Adrenal gland (tissue), 12 donors: ENCODE measurements around the gene ANXA6. TPM values are rescaled to one million over a fixed set of nuclear protein-coding genes. Genes with fewer than 3 reads are reported as not detected.

Source experiments
- DNase-seq, 7 donors: peaks; one replicate each; pipeline ENCODE4 v3.0.0-alpha.2; 2019 to 2020
- H3K27ac ChIP-seq, 5 donors: fragments of 200-600 bp; sonication (generic) in 4 of 5; 1 replicate in 3 of 5; 2 replicates in 2 of 5; pipeline versions ENCODE4 v1.5.1 to v1.8.0; 2016 to 2020; ENCODE audit warnings: mild to moderate bottlenecking in 1 of 5
- H3K27me3 ChIP-seq: fragments of 200-600 bp; 2 replicates; pipeline ENCODE4 v1.8.0; 2021
- H3K36me3 ChIP-seq, 2 donors: fragments of 200-600 bp; replicated peaks in 1 of 2; 1 replicate in 1 of 2; 2 replicates in 1 of 2; pipeline versions ENCODE4 v1.5.1 to v1.8.0; 2018 to 2022
- H3K4me1 ChIP-seq, 2 donors: fragments of 200-600 bp; replicated peaks in 1 of 2; 1 replicate in 1 of 2; 2 replicates in 1 of 2; pipeline versions ENCODE4 v1.5.1 to v1.8.0; 2018 to 2021
- H3K4me3 ChIP-seq, 4 donors: fragments of 200-600 bp; sonication (generic) in 3 of 4; one replicate each; pipeline ENCODE4 v1.5.1; 2016 to 2018
- H3K9me3 ChIP-seq, 3 donors: fragments of 200-600 bp; sonication (generic) in 1 of 3; replicated peaks in 1 of 3; 1 replicate in 2 of 3; 2 replicates in 1 of 3; pipeline versions ENCODE4 v1.5.1 to v1.8.0; 2016 to 2021
- CTCF ChIP-seq, 6 experiments: fragments of 450-650 bp in 4 of 6; fragments of 200-600 bp in 2 of 6; sonication (generic) in 1 of 6; IDR thresholded peaks; 1 replicate in 5 of 6; 2 replicates in 1 of 6; pipeline versions ENCODE4 v1.5.1 to v1.8.0; 2016 to 2021; ENCODE audit warnings: antibody characterized with exemption in 6 of 6, mild to moderate bottlenecking in 2 of 6, moderate library complexity in 1 of 6
- POLR2A ChIP-seq, 2 donors: fragments of 450-650 bp; IDR thresholded peaks; one replicate each; pipeline ENCODE4 v1.6.1; 2017; ENCODE audit warnings: antibody characterized with exemption in 2 of 2, mild to moderate bottlenecking in 2 of 2, moderate library complexity in 1 of 2
- WGBS, 4 donors: extraction: QIAGEN DNeasy Blood & Tissue Kit in 2 of 4; methylation state at CpG; one replicate each; pipeline versions ENCODE4 v1.1.5 to v1.1.7; 2013 to 2017; 5-methylcytosine and 5-hydroxymethylcytosine counted together
- intact Hi-C, 2 donors: fragments of 100-400 bp; cut with DNase I; formaldehyde crosslinking; loops; one replicate each; pipeline versions ENCODE4 v1.14.1 to v1.15.0; 2022 to 2023
- polyA plus RNA-seq, 3 donors: library from polyadenylated mRNA; stranded (reverse); fragments of 200-250 nt in 2 of 3; fragments of 350-450 nt in 1 of 3; fragmentation: Illumina TruSeq in 1 of 3; extraction: RNeasy Lipid Tissue Mini Kit (QIAGEN cat#74804) in 1 of 3; gene quantifications; one replicate each; pipeline ENCODE4 v1.2.3, GENCODE V29; 2013 to 2014
- total RNA-seq, 9 donors: library from RNA; depleted of rRNA in 4 of 9; stranded (reverse); fragments of >200 nt in 4 of 9; fragments of 120-200 nt in 1 of 9; fragmentation: NEBNext Ultra II Directional in 1 of 9; extraction: Animal tissue kit (Norgen Biotek cat#: 25700) in 1 of 9; gene quantifications; one replicate each; pipeline versions ENCODE4 v1.1.0 to v1.2.4, GENCODE V29; 2013 to 2023
- donor health status: healthy with polysubstance abuse.
- donor health status: Bipolar disorder and iron deficiency.
- donor health status: DM: yes; HTN: yes; CAD: no.
- donor health status: DM: no; HTN: no; CAD: no.
- donor health status: DM: no; HTN: no; CAD: no.
- donor health status: DM: yes; HTN: yes; CAD: no.

ANXA6 gene
- total and polyA plus RNA-seq, 12 donors: 115 to 382 (median 212) TPM

GRCh38 chr5:151127926-151128325 lies 29.7 kb downstream of the ANXA6 start:
- Histone ChIP-seq H3K4me3 (no peak overlapping the region), H3K9me3 (no peaks in the 10 kb centered on the region), H3K4me1 (peaks cover 0 to 8% of the 10 kb centered on the region in 2 donors), H3K27me3 (no peaks in the 10 kb centered on the region), H3K27ac (peak overlapping the region in 1 of 5 donors; percentile 44), H3K36me3 (peaks cover 0 to 90% of the 10 kb centered on the region in 2 donors)
- no peak for TF ChIP-seq CTCF (IDR thresholded peaks at IDR 0.05)
- no peak for TF ChIP-seq POLR2A (IDR thresholded peaks at IDR 0.05)
- whole genome bisulfite sequencing, 4 donors: 42 to 60% (median 54%) methylated on average over 7 to 8 of the region's 8 CpGs
- peak in 5 of 7 donors; percentile 24 to 52 (median 38) for DNase-seq
- intact Hi-C loops: loop anchor here (5.0 to 10.0 kb wide), 2 partner anchors 34 to 107 kb away; no protein-coding TSS in a partner anchor

GRCh38 chr5:151126199-151126645 lies 31.4 kb downstream of the ANXA6 start:
- no peak overlapping the region for H3K27ac ChIP-seq
- TF ChIP-seq POLR2A (IDR thresholded peaks at IDR 0.05): no peak
- peak; percentile 54 to 91 (median 80) for TF ChIP-seq CTCF (IDR thresholded peaks at IDR 0.05)
- H3K9me3 ChIP-seq: no peaks in the 10 kb centered on the region
- H3K36me3 ChIP-seq: peaks cover 0 to 90% of the 10 kb centered on the region in 2 donors
- peaks cover 0 to 8% of the 10 kb centered on the region in 2 donors for H3K4me1 ChIP-seq
- H3K27me3 ChIP-seq: no peaks in the 10 kb centered on the region
- intact Hi-C loops: loop anchor here (5.0 to 10.0 kb wide), 2 partner anchors 36 to 109 kb away; no protein-coding TSS in a partner anchor
- no peak overlapping the region for H3K4me3 ChIP-seq
- WGBS, 4 donors: 10 to 21% (median 12%) methylated on average over 5 to 9 of the region's 9 CpGs
- DNase-seq: peak; percentile 67 to 87 (median 79)

GRCh38 chr5:151125421-151125820 lies 32.2 kb downstream of the ANXA6 start:
- H3K4me3 ChIP-seq: no peak overlapping the region
- H3K36me3 ChIP-seq: peaks cover 0 to 90% of the 10 kb centered on the region in 2 donors
- H3K9me3 ChIP-seq: no peaks in the 10 kb centered on the region
- TF ChIP-seq CTCF (IDR thresholded peaks at IDR 0.05): no peak
- TF ChIP-seq POLR2A (IDR thresholded peaks at IDR 0.05): no peak
- 63 to 73% (median 66%) methylated on average over 7 of the region's 7 CpGs for WGBS, 4 donors
- intact Hi-C loops: loop anchor here (5.0 to 10.0 kb wide), 2 partner anchors 37 to 109 kb away; no protein-coding TSS in a partner anchor
- no peaks in the 10 kb centered on the region for H3K27me3 ChIP-seq
- no peak overlapping the region for H3K27ac ChIP-seq
- H3K4me1 ChIP-seq: peaks cover 0 to 8% of the 10 kb centered on the region in 2 donors
- DNase-seq: no peak

DNA sequence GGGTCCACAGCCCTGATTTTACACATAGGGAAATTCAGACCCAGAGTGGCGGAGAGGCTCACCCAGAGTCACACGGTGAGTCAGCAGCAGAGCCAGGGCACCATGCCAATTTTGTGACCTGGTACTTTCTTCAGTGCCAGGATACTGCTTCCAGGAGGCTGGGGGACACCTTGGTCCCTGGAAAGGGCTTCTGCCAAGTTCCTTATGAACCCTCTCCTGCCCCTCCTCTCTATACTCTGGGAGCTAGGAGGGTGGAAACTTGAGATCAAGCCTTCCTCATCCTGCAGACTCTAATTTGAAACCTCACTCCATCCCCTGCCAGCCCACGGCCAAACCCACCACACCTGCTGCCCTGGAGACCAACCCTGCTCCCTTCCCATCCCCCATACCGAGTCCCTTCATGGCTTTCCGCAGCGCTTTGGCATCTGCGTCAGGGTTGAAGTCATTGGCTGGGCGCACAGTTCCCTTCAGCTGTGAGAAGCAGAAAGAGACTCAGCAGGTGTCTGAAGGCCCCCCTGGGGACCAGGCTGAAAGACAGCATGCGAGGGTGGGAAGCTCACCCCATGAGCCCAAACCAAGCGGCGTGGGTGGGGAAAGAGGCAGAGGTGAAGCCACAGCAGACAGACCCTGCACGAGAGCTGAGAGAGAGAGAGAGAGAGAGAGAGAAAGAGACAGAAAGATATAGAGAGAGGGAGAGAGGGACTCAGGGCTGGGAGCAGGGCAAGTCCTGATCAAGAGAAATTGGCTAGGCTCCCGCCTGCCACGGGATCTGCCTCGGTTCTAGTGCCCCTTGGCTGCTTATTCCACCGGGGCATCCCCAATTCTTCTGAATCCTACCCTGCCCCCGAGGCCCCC lies 33.5 kb downstream of the ANXA6 start:
- intact Hi-C loops: loop anchor here in 1 of 2 donors (10.0 kb wide), 1 partner anchor 111 kb away; no protein-coding TSS in a partner anchor
- TF ChIP-seq CTCF (IDR thresholded peaks at IDR 0.05): no peak
- no peak for TF ChIP-seq POLR2A (IDR thresholded peaks at IDR 0.05)
- Histone ChIP-seq H3K36me3 (peaks cover 0 to 91% of the 10 kb centered on the region in 2 donors), H3K4me3 (no peak overlapping the region), H3K27ac (peak overlapping the region in 2 of 5 donors; percentile 24 to 36), H3K9me3 (no peaks in the 10 kb centered on the region), H3K4me1 (peaks cover 0 to 16% of the 10 kb centered on the region in 2 donors), H3K27me3 (no peaks in the 10 kb centered on the region)
- peak; percentile 76 to 93 (median 87) for DNase-seq
- WGBS, 4 donors: 71 to 80% (median 78%) methylated on average over 15 to 17 of the region's 17 CpGs
